OCI-LY3 (cell line): Measurements from ENCODE around the gene KRT36.
A peak's percentile ranks its signal among the peaks of the same experiment; 100 is the strongest.

Experiments used
- H2AFZ ChIP-seq: fragments of 200-600, 300-600 bp; shearing (Covaris generic); 2 replicates; pipeline ENCODE4 v1.6.0; 2014; ENCODE audit warnings: antibody characterized with exemption, low read depth, low read length
- H3K27ac ChIP-seq: fragments of 200-600, 300-600 bp; sonication (generic); 2 replicates; pipeline ENCODE4 v1.5.1; 2014; ENCODE audit warnings: mild to moderate bottlenecking, low read length, moderate library complexity, mixed read lengths
- H3K27me3 ChIP-seq: fragments of 200-600, 300-600 bp; sonication (generic); 2 replicates; pipeline ENCODE4 v1.6.1; 2014; ENCODE audit warnings: low read depth, low read length, mixed read lengths
- H3K36me3 ChIP-seq: fragments of 200-600, 300-600 bp; sonication (generic); replicated peaks from 2 replicates; pipeline ENCODE3; 2014; ENCODE audit warnings: low read depth, low read length, mixed read lengths
- H3K4me1 ChIP-seq: fragments of 300-600, 200-600 bp; sonication (generic); 2 replicates; pipeline ENCODE4 v1.6.1; 2014; ENCODE audit warnings: low read length, mixed read lengths
- H3K4me2 ChIP-seq: fragments of 200-600, 300-600 bp; sonication (generic); 2 replicates; pipeline ENCODE4 v1.6.1; 2014; ENCODE audit warnings: low read length, mixed read lengths
- H3K4me3 ChIP-seq: fragments of 300-600, 200-600 bp; sonication (generic); 2 replicates; pipeline ENCODE4 v1.5.1; 2014; ENCODE audit warnings: antibody characterized with exemption, mild to moderate bottlenecking, low read length, moderate library complexity
- H3K79me2 ChIP-seq: fragments of 300-600, 200-600 bp; shearing (Covaris generic); 2 replicates; pipeline ENCODE4 v1.6.1; 2014; ENCODE audit warnings: mild to moderate bottlenecking, low read length, mixed read lengths
- H3K9ac ChIP-seq: fragments of 300-600, 200-600 bp; shearing (Covaris generic); 2 replicates; pipeline ENCODE4 v1.6.0; 2014; ENCODE audit warnings: mild to moderate bottlenecking, low read length, moderate library complexity
- H3K9me3 ChIP-seq: fragments of 200-600, 300-600 bp; shearing (Covaris generic); 2 replicates; pipeline ENCODE4 v1.6.1; 2014; ENCODE audit warnings: low read length, mixed read lengths; ENCODE audit not compliant: insufficient read depth
- H4K20me1 ChIP-seq: fragments of 200-600, 300-600 bp; sonication (generic); 2 replicates; pipeline ENCODE4 v1.6.1; 2016; ENCODE audit warnings: low read length, mixed read lengths; ENCODE audit not compliant: insufficient read depth
- CTCF ChIP-seq: fragments of 200-600, 300-600 bp; sonication (generic); IDR thresholded peaks from 2 replicates; pipeline ENCODE4 v1.5.1; 2014; ENCODE audit warnings: antibody characterized with exemption, low read length, low read depth
- EZH2phosphoT487 ChIP-seq: fragments of 200-600 bp; shearing (Covaris generic); IDR thresholded peaks from 2 replicates; pipeline ENCODE4 v1.6.1; 2018; ENCODE audit warnings: antibody characterized with exemption, mixed run types, low read depth

KRT36 gene

GRCh38 chr17:41491476-41491875 lies 1.8 kb upstream of the KRT36 start:
- Histone ChIP-seq H3K36me3 (no peaks in the 10 kb centered on the region), H3K27me3 (no peaks in the 10 kb centered on the region), H2AFZ (no peak overlapping the region), H3K27ac (no peak overlapping the region), H3K4me3 (no peak overlapping the region), H3K9ac (no peak overlapping the region), H4K20me1 (no peaks in the 10 kb centered on the region), H3K4me2 (no peak overlapping the region), H3K4me1 (peaks cover 10% of the 10 kb centered on the region), H3K9me3 (no peaks in the 10 kb centered on the region), H3K79me2 (no peaks in the 10 kb centered on the region)
- TF ChIP-seq EZH2phosphoT487 (no peak), CTCF (no peak)

- Histone ChIP-seq H4K20me1 (no peaks in the 10 kb centered on the region), H3K4me1 (peaks cover 10% of the 10 kb centered on the region), H3K4me3 (peak overlapping the region; percentile 5; the same call in 1 of the 2 replicates), H2AFZ (peak overlapping the region; percentile 72), H3K36me3 (no peaks in the 10 kb centered on the region), H3K9me3 (no peaks in the 10 kb centered on the region), H3K9ac (no peak overlapping the region), H3K4me2 (peak overlapping the region; percentile 44), H3K27ac (no peak overlapping the region), H3K79me2 (no peaks in the 10 kb centered on the region), H3K27me3 (no peaks in the 10 kb centered on the region)
- TF ChIP-seq CTCF (no peak), EZH2phosphoT487 (no peak)
Observed at GRCh38 chr17:41490000-41490990, 585 bp upstream of the KRT36 start.

DNA sequence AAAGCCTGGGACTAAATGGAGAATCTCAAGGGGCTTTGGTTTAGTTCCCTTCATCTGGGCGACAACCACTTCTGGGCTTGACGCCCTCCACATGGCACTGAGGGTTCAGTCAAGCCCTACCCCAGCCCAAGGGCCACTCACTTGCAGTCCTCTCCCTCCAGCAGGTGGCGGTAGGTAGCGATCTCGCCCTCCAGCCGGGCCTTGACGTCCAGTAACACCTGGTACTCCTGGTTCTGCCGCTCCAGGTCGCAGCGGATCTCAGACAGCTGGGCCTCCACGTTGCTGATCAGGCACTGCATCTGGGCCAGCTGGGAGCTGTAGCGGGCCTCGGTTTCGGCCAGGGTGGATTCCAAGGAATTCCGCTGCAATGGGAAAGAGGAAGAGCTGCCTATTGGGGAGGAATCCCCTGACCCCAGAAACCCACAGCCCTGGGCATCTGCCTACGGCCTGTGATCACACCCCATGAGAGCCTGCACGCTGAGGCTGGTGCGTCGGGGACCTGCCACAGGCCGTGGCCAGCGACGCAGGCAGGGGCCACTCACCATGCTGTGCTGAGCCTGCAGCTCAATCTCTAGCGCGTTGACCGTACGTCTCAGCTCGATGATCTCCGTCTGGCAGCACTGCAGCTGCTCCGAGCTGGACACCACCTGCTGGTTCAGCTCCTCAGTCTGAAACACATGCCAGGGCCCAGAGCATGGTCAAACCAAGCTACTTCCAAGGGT lies 2.7 kb downstream of the KRT36 start:
- no peaks in the 10 kb centered on the region for H3K27me3 ChIP-seq
- H3K4me3 ChIP-seq = no peak overlapping the region
- peaks cover 10% of the 10 kb centered on the region for H3K4me1 ChIP-seq
- no peak overlapping the region for H3K9ac ChIP-seq
- H3K4me2 ChIP-seq = no peak overlapping the region
- no peaks in the 10 kb centered on the region for H3K36me3 ChIP-seq
- H3K9me3 ChIP-seq = no peaks in the 10 kb centered on the region
- no peak overlapping the region for H2AFZ ChIP-seq
- no peak overlapping the region for H3K27ac ChIP-seq
- H3K79me2 ChIP-seq = no peaks in the 10 kb centered on the region
- no peaks in the 10 kb centered on the region for H4K20me1 ChIP-seq
- TF ChIP-seq CTCF = peak; percentile 51
- TF ChIP-seq EZH2phosphoT487 = no peak

DNA sequence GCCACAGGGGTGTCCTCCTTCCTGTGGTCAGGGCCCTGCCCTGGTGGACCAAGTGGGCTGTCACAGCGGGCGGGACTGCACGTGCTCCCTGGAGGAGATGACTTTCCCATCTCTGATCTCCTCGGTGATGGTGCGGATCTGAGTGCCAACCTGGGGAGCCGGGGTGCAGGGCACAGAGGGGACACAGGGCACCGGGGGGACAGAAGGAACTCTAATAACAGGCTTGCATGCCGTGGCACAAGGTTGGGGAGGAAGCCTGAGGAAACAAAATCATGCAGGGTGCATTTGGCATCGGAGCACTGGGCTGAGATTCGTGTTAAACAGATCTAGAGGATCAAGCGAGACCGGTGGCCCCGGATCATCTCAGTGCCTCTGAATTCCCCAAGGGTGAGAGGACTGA lies 3.4 kb downstream of the KRT36 start:
- H3K27me3 ChIP-seq = no peaks in the 10 kb centered on the region
- H3K9me3 ChIP-seq = no peaks in the 10 kb centered on the region
- no peaks in the 10 kb centered on the region for H3K36me3 ChIP-seq
- H3K4me3 ChIP-seq = no peak overlapping the region
- H3K27ac ChIP-seq = no peak overlapping the region
- TF ChIP-seq CTCF (no peak), EZH2phosphoT487 (no peak)
- no peaks in the 10 kb centered on the region for H4K20me1 ChIP-seq
- H3K4me1 ChIP-seq = peaks cover 10% of the 10 kb centered on the region
- no peak overlapping the region for H3K9ac ChIP-seq
- H3K4me2 ChIP-seq = no peak overlapping the region
- H3K79me2 ChIP-seq = no peaks in the 10 kb centered on the region
- no peak overlapping the region for H2AFZ ChIP-seq
